ENCODE results near the gene CRB2.

DNA sequence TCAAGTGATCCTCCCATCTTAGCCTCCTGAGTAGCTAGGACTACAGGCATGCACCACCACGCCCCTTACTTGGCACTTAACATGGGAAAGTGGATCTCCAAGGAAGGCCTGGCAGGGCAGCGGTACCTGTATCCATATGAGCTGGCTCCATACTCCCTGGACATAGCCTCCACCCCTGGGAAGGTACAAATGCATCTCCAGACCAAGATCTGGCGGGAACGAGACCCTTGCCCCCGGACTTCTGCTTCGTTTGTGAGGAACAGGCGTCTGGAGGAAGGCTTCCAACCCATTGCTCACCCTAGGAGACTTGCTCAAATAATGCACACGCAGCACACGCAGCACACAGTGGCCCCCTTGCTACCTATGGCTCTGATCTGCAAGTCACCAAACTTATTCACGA lies 55.2 kb downstream of the CRB2 start:
- TF ChIP-seq, protein P1, sequence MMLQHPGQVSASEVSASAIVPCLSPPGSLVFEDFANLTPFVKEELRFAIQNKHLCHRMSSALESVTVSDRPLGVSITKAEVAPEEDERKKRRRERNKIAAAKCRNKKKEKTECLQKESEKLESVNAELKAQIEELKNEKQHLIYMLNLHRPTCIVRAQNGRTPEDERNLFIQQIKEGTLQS (IDR thresholded peaks at IDR 0.05) = no peak
- TF ChIP-seq, protein P2, sequence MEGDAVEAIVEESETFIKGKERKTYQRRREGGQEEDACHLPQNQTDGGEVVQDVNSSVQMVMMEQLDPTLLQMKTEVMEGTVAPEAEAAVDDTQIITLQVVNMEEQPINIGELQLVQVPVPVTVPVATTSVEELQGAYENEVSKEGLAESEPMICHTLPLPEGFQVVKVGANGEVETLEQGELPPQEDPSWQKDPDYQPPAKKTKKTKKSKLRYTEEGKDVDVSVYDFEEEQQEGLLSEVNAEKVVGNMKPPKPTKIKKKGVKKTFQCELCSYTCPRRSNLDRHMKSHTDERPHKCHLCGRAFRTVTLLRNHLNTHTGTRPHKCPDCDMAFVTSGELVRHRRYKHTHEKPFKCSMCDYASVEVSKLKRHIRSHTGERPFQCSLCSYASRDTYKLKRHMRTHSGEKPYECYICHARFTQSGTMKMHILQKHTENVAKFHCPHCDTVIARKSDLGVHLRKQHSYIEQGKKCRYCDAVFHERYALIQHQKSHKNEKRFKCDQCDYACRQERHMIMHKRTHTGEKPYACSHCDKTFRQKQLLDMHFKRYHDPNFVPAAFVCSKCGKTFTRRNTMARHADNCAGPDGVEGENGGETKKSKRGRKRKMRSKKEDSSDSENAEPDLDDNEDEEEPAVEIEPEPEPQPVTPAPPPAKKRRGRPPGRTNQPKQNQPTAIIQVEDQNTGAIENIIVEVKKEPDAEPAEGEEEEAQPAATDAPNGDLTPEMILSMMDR (IDR thresholded peaks at IDR 0.05 in 2 of 3, conservative IDR thresholded peaks at IDR 0.05 in 1 of 3; ENCODE audit: borderline replicate concordance in 1 of 3, insufficient read depth in 1 of 3, low read depth in 2 of 3, low read length in 2 of 3) = no peak
- TF ChIP-seq CBX3 (IDR thresholded peaks at IDR 0.05; ENCODE audit: low read depth) (no peak), SP1 (IDR thresholded peaks at IDR 0.05; ENCODE audit: low read depth) (no peak), EZH2phosphoT487 (IDR thresholded peaks at IDR 0.05; ENCODE audit: borderline replicate concordance) (no peak), EZH2 (IDR thresholded peaks at IDR 0.05) (no peak), RAD21 (IDR thresholded peaks at IDR 0.05; ENCODE audit: low read depth) (no peak), POLR2A (IDR thresholded peaks at IDR 0.05; ENCODE audit: borderline replicate concordance, extremely low read depth, insufficient read depth, insufficient read length) (no peak), ZFX (IDR thresholded peaks at IDR 0.05) (no peak), POLR2AphosphoS5 (IDR thresholded peaks at IDR 0.05; ENCODE audit: low read depth, low read length) (no peak), ZNF274 (IDR thresholded peaks at IDR 0.05; ENCODE audit: low read depth, low read length) (no peak)
- TF ChIP-seq, protein P3, sequence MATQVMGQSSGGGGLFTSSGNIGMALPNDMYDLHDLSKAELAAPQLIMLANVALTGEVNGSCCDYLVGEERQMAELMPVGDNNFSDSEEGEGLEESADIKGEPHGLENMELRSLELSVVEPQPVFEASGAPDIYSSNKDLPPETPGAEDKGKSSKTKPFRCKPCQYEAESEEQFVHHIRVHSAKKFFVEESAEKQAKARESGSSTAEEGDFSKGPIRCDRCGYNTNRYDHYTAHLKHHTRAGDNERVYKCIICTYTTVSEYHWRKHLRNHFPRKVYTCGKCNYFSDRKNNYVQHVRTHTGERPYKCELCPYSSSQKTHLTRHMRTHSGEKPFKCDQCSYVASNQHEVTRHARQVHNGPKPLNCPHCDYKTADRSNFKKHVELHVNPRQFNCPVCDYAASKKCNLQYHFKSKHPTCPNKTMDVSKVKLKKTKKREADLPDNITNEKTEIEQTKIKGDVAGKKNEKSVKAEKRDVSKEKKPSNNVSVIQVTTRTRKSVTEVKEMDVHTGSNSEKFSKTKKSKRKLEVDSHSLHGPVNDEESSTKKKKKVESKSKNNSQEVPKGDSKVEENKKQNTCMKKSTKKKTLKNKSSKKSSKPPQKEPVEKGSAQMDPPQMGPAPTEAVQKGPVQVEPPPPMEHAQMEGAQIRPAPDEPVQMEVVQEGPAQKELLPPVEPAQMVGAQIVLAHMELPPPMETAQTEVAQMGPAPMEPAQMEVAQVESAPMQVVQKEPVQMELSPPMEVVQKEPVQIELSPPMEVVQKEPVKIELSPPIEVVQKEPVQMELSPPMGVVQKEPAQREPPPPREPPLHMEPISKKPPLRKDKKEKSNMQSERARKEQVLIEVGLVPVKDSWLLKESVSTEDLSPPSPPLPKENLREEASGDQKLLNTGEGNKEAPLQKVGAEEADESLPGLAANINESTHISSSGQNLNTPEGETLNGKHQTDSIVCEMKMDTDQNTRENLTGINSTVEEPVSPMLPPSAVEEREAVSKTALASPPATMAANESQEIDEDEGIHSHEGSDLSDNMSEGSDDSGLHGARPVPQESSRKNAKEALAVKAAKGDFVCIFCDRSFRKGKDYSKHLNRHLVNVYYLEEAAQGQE (IDR thresholded peaks at IDR 0.05; ENCODE audit: low read depth) = no peak
- TF ChIP-seq, protein P4, sequence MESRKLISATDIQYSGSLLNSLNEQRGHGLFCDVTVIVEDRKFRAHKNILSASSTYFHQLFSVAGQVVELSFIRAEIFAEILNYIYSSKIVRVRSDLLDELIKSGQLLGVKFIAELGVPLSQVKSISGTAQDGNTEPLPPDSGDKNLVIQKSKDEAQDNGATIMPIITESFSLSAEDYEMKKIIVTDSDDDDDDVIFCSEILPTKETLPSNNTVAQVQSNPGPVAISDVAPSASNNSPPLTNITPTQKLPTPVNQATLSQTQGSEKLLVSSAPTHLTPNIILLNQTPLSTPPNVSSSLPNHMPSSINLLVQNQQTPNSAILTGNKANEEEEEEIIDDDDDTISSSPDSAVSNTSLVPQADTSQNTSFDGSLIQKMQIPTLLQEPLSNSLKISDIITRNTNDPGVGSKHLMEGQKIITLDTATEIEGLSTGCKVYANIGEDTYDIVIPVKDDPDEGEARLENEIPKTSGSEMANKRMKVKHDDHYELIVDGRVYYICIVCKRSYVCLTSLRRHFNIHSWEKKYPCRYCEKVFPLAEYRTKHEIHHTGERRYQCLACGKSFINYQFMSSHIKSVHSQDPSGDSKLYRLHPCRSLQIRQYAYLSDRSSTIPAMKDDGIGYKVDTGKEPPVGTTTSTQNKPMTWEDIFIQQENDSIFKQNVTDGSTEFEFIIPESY (IDR thresholded peaks at IDR 0.05; ENCODE audit: extremely low read depth, insufficient replicate concordance, low read length) = no peak
